Stimulated activated naive CD8-positive, alpha-beta T cell treated with anti-CD3 and anti-CD28 coated beads, Interleukin-15, Interleukin-2, amounts not matched to agents 100 ng/mL and 50 ng/mL, for 24 hours (primary cell): ENCODE results near the gene NFKB2.
A peak's percentile ranks its signal among the peaks of the same experiment; 100 is the strongest.

Experiments
- H3K27ac Mint-ChIP-seq: one replicate; pipeline ENCODE4 v1.8.0; 2021; ENCODE audit warnings: mild to moderate bottlenecking, mixed read lengths
- H3K27me3 Mint-ChIP-seq: one replicate; pipeline ENCODE4 v1.8.0; 2021; ENCODE audit warnings: mixed read lengths
- H3K36me3 Mint-ChIP-seq: one replicate; pipeline ENCODE4 v1.8.0; 2021; ENCODE audit warnings: low read depth, mixed read lengths
- H3K4me1 Mint-ChIP-seq: one replicate; pipeline ENCODE4 v1.8.0; 2021; ENCODE audit warnings: low read depth, mixed read lengths
- H3K4me3 Mint-ChIP-seq: one replicate; pipeline ENCODE4 v1.8.0; 2021; ENCODE audit warnings: mild to moderate bottlenecking, mixed read lengths
- H3K9me3 Mint-ChIP-seq: one replicate; pipeline ENCODE4 v1.8.0; 2021; ENCODE audit warnings: mixed read lengths

The NFKB2 gene

GRCh38 chr10:102410429-102411073, 15.0 kb downstream of the NFKB2 start:
- H3K9me3 Mint-ChIP-seq, result no peaks in the 10 kb centered on the region
- peaks cover 29% of the 10 kb centered on the region for H3K27me3 Mint-ChIP-seq
- no peaks in the 10 kb centered on the region for H3K36me3 Mint-ChIP-seq
- peak overlapping the region; percentile 85 for H3K27ac Mint-ChIP-seq
- peak overlapping the region; percentile 83 for H3K4me3 Mint-ChIP-seq
- peaks cover 36% of the 10 kb centered on the region for H3K4me1 Mint-ChIP-seq

- no peaks in the 10 kb centered on the region for H3K9me3 Mint-ChIP-seq
- H3K4me3 Mint-ChIP-seq, result peak overlapping the region; percentile 74
- H3K27me3 Mint-ChIP-seq, result peaks cover 36% of the 10 kb centered on the region
- H3K4me1 Mint-ChIP-seq, result peaks cover 36% of the 10 kb centered on the region
- H3K27ac Mint-ChIP-seq, result peak overlapping the region; percentile 85
- no peaks in the 10 kb centered on the region for H3K36me3 Mint-ChIP-seq
Observed at GRCh38 chr10:102411341-102412255, 16.1 kb downstream of the NFKB2 start.

- H3K27ac Mint-ChIP-seq, result no peak overlapping the region
- H3K4me1 Mint-ChIP-seq, result peaks cover 36% of the 10 kb centered on the region
- H3K36me3 Mint-ChIP-seq, result no peaks in the 10 kb centered on the region
- peaks cover 40% of the 10 kb centered on the region for H3K27me3 Mint-ChIP-seq
- no peaks in the 10 kb centered on the region for H3K9me3 Mint-ChIP-seq
- H3K4me3 Mint-ChIP-seq, result no peak overlapping the region
Observed at GRCh38 chr10:102412293-102412692, 16.8 kb downstream of the NFKB2 start.

GRCh38 chr10:102413053-102413705, 17.7 kb downstream of the NFKB2 start:
- Mint-ChIP-seq H3K27me3 (peaks cover 47% of the 10 kb centered on the region), H3K27ac (no peak overlapping the region), H3K9me3 (no peaks in the 10 kb centered on the region), H3K4me3 (no peak overlapping the region), H3K36me3 (no peaks in the 10 kb centered on the region), H3K4me1 (peaks cover 34% of the 10 kb centered on the region)

GRCh38 chr10:102413806-102414561, 18.5 kb downstream of the NFKB2 start:
- Mint-ChIP-seq H3K4me3 (no peak overlapping the region), H3K4me1 (peaks cover 34% of the 10 kb centered on the region), H3K27me3 (peaks cover 49% of the 10 kb centered on the region), H3K36me3 (no peaks in the 10 kb centered on the region), H3K9me3 (no peaks in the 10 kb centered on the region), H3K27ac (no peak overlapping the region)

- no peak overlapping the region for H3K27ac Mint-ChIP-seq
- H3K9me3 Mint-ChIP-seq, result no peaks in the 10 kb centered on the region
- H3K4me3 Mint-ChIP-seq, result no peak overlapping the region
- H3K4me1 Mint-ChIP-seq, result peaks cover 36% of the 10 kb centered on the region
- H3K27me3 Mint-ChIP-seq, result peaks cover 45% of the 10 kb centered on the region
- H3K36me3 Mint-ChIP-seq, result no peaks in the 10 kb centered on the region
Observed at GRCh38 chr10:102414749-102415148, 19.2 kb downstream of the NFKB2 start.

GRCh38 chr10:102416283-102416682, 20.8 kb downstream of the NFKB2 start:
- no peak overlapping the region for H3K4me3 Mint-ChIP-seq
- H3K27me3 Mint-ChIP-seq, result peaks cover 36% of the 10 kb centered on the region
- H3K36me3 Mint-ChIP-seq, result no peaks in the 10 kb centered on the region
- no peak overlapping the region for H3K27ac Mint-ChIP-seq
- no peaks in the 10 kb centered on the region for H3K9me3 Mint-ChIP-seq
- H3K4me1 Mint-ChIP-seq, result peaks cover 38% of the 10 kb centered on the region

GRCh38 chr10:102416695-102417094, 21.2 kb downstream of the NFKB2 start:
- H3K4me1 Mint-ChIP-seq, result peaks cover 35% of the 10 kb centered on the region
- H3K4me3 Mint-ChIP-seq, result no peak overlapping the region
- no peaks in the 10 kb centered on the region for H3K9me3 Mint-ChIP-seq
- H3K27ac Mint-ChIP-seq, result no peak overlapping the region
- no peaks in the 10 kb centered on the region for H3K36me3 Mint-ChIP-seq
- H3K27me3 Mint-ChIP-seq, result peaks cover 32% of the 10 kb centered on the region

GRCh38 chr10:102418622-102419268, 23.2 kb downstream of the NFKB2 start, which contains the start of gene PSD:
TSS of gene PSD (minus strand) at chr10:102418785. CDS start at chr10:102417038, 1,747 bp downstream.
- H3K36me3 Mint-ChIP-seq, result no peaks in the 10 kb centered on the region
- peaks cover 28% of the 10 kb centered on the region for H3K27me3 Mint-ChIP-seq
- H3K9me3 Mint-ChIP-seq, result no peaks in the 10 kb centered on the region
- peak within 1 kb of the TSS; percentile 97 for H3K4me3 Mint-ChIP-seq
- no peak within 1 kb of the TSS for H3K27ac Mint-ChIP-seq
- H3K4me1 Mint-ChIP-seq, result peaks cover 41% of the 10 kb centered on the region

GRCh38 chr10:102419269-102420180, 24.0 kb downstream of the NFKB2 start:
- no peaks in the 10 kb centered on the region for H3K36me3 Mint-ChIP-seq
- H3K4me1 Mint-ChIP-seq, result peaks cover 41% of the 10 kb centered on the region
- H3K4me3 Mint-ChIP-seq, result peak overlapping the region; percentile 97
- no peak overlapping the region for H3K27ac Mint-ChIP-seq
- no peaks in the 10 kb centered on the region for H3K9me3 Mint-ChIP-seq
- H3K27me3 Mint-ChIP-seq, result peaks cover 24% of the 10 kb centered on the region

GRCh38 chr10:102420181-102420713, 24.7 kb downstream of the NFKB2 start:
- Mint-ChIP-seq H3K27me3 (peaks cover 24% of the 10 kb centered on the region), H3K9me3 (no peaks in the 10 kb centered on the region), H3K36me3 (no peaks in the 10 kb centered on the region), H3K27ac (peak overlapping the region; percentile 90), H3K4me3 (peak overlapping the region; percentile 97), H3K4me1 (peaks cover 41% of the 10 kb centered on the region)

- H3K4me1 Mint-ChIP-seq, result peaks cover 41% of the 10 kb centered on the region
- no peaks in the 10 kb centered on the region for H3K9me3 Mint-ChIP-seq
- peak within 1 kb of the TSS; percentile 90 for H3K27ac Mint-ChIP-seq
- H3K4me3 Mint-ChIP-seq, result peak within 1 kb of the TSS; percentile 97
- H3K36me3 Mint-ChIP-seq, result no peaks in the 10 kb centered on the region
- H3K27me3 Mint-ChIP-seq, result peaks cover 19% of the 10 kb centered on the region
Observed at GRCh38 chr10:102420714-102421506, 25.4 kb downstream of the NFKB2 start, which contains the start of gene FBXL15. TSS of gene FBXL15 (plus strand) at chr10:102420836. CDS start at chr10:102421130, 294 bp downstream.
